Tibial artery (tissue), 4 donors: ENCODE results near the gene KRT77.
"Not testable (repeated sequence)": the region's sequence is repeated elsewhere in the genome, so short reads cannot be mapped to it uniquely, and the experiment has no call there.

ENCODE experiments used
- DNase-seq, 2 donors: peaks; one replicate each; pipeline ENCODE4 v3.0.0-alpha.2; 2019
- H3K27ac ChIP-seq, 2 donors: fragments of 200-600 bp; sonication (generic) in 1 of 2; 1 replicate in 1 of 2; 2 replicates in 1 of 2; pipeline ENCODE4 v1.5.1; 2018 to 2019; ENCODE audit warnings: mild to moderate bottlenecking in 1 of 2
- H3K27me3 ChIP-seq, 2 donors: fragments of 200-600 bp; sonication (generic) in 1 of 2; one replicate each; pipeline versions ENCODE4 v1.5.1 to v1.6.0; 2016 to 2019
- H3K36me3 ChIP-seq, 3 donors: fragments of 200-600 bp; sonication (generic) in 2 of 3; one replicate each; pipeline ENCODE4 v1.5.1; 2016 to 2019; ENCODE audit warnings: mild to moderate bottlenecking in 2 of 3
- H3K4me1 ChIP-seq, 4 donors: fragments of 200-600 bp; sonication (generic) in 2 of 4; 1 replicate in 3 of 4; 2 replicates in 1 of 4; pipeline ENCODE4 v1.5.1; 2016 to 2019
- H3K4me3 ChIP-seq, 2 donors: fragments of 200-600 bp; sonication (generic) in 1 of 2; 1 replicate in 1 of 2; 2 replicates in 1 of 2; pipeline ENCODE4 v1.5.1; 2018 to 2019; ENCODE audit warnings: mild to moderate bottlenecking in 2 of 2
- H3K9me3 ChIP-seq, 3 donors: fragments of 200-600 bp; sonication (generic) in 1 of 3; one replicate each; pipeline ENCODE4 v1.5.1; 2016 to 2019
- intact Hi-C: fragments of 100-400 bp; cut with DNase I; formaldehyde crosslinking; loops from one replicate; pipeline ENCODE4 v1.15.0; 2023; ENCODE audit warnings: low total_unique reads
- TF ChIP-seq, protein P1 (sequence below), 2 experiments: fragments of 200-600 bp in 1 of 2; fragments of 450-650 bp in 1 of 2; IDR thresholded peaks; one replicate each; pipeline ENCODE4 v1.5.1; 2017 to 2019; ENCODE audit warnings: antibody characterized with exemption in 2 of 2, mild to moderate bottlenecking in 1 of 2, moderate library complexity in 1 of 2

KRT77 gene

DNA sequence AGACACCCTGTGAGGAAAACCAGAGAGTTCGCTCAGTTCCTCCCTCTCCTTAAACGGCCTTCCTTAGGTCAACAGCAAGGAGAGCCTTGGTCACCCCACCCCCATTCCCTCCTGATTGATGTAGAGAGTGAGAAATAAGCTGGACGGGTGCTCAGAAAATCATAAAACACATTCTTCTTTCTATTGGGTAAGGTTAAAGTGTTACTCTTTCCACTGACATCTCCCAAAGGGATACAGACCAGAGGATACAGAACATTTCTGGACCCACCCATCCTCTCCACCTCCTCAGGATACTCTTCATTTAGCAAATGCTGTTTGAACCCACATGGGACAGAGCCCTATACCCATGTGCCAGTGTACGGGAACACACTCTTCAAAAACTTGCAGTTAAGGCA is 11.6 kb upstream of the KRT77 start:
- Histone ChIP-seq H3K9me3 (no peaks in the 10 kb centered on the region), H3K4me1 (peaks cover 0 to 10% (median 4%) of the 10 kb centered on the region in 4 donors), H3K27ac (no peak overlapping the region), H3K4me3 (no peak overlapping the region), H3K36me3 (no peaks in the 10 kb centered on the region), H3K27me3 (peaks cover 0 to 50% of the 10 kb centered on the region in 2 donors)
- intact Hi-C loops = no loop called here
- no peak for DNase-seq
- TF ChIP-seq, protein P1, sequence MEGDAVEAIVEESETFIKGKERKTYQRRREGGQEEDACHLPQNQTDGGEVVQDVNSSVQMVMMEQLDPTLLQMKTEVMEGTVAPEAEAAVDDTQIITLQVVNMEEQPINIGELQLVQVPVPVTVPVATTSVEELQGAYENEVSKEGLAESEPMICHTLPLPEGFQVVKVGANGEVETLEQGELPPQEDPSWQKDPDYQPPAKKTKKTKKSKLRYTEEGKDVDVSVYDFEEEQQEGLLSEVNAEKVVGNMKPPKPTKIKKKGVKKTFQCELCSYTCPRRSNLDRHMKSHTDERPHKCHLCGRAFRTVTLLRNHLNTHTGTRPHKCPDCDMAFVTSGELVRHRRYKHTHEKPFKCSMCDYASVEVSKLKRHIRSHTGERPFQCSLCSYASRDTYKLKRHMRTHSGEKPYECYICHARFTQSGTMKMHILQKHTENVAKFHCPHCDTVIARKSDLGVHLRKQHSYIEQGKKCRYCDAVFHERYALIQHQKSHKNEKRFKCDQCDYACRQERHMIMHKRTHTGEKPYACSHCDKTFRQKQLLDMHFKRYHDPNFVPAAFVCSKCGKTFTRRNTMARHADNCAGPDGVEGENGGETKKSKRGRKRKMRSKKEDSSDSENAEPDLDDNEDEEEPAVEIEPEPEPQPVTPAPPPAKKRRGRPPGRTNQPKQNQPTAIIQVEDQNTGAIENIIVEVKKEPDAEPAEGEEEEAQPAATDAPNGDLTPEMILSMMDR (IDR thresholded peaks at IDR 0.05) = no peak

DNA sequence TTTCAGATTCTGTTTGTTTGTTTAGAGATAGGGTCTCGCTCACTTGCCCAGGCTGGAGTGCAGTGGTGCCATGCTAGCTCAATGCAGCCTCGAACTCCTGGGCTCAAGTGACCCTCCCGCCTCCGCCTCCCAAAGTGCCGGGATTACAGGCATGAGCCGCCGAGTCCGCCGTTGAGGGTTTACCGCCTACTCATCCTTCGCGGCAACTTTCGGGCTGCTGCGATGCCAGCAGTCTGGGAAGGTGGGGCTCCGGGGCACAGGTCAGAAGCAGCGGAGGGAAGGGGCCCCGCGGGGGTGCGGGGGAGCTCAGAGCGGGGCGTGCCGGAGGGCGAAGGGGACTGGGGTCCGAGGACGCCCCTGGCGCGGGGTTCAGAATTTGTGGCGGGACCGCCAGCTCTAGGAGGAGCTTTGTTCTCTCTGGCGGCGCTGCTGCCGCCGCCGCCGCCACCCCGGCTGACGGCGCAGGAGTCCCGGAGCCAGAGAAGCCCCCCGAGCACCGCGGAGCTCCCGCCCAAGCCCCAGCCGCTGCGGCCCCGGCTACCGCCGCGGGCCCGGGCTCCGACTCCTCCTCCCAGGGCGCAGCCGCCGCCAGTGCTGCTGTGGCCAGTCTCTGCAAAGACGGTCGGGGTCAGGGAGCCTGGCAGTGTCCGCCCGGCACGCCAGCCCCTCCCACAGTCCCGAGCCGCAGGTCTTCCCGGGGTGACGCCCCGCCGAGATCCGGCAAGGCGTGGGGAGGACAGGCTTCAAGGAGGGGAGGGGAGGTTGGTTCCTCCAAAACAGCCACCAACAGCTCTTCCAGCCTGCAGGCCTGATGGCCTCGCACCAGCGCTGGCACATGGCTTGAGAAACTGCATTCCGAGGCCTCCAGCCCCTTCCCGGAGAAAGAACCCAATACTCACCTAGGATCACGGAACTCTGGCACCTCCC is 10.9 kb upstream of the KRT77 start:
- Histone ChIP-seq H3K4me1 (peaks cover 0 to 10% (median 4%) of the 10 kb centered on the region in 4 donors), H3K36me3 (no peaks in the 10 kb centered on the region), H3K27ac (no peak overlapping the region), H3K9me3 (no peaks in the 10 kb centered on the region), H3K4me3 (no peak overlapping the region), H3K27me3 (peaks cover 0 to 50% of the 10 kb centered on the region in 2 donors)
- intact Hi-C loops = no loop called here
- DNase-seq = no peak
- TF ChIP-seq, protein P1 (IDR thresholded peaks at IDR 0.05) = no peak

DNA sequence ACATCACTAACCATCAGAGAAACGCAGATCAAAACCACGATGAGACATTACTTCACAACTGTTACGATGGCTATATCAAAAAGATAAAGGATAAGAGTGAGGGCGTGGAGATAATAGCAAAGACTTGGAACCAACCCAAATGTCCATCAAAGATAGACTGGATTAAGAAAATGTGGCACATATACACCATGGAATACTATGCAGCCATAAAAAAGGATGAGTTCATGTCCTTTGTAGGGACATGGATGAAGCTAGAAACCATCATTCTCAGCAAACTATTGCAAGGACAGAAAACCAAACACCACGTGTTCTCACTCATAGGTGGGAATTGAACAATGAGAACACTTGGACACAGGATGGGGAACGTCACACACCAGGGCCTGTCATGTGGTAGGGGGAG is 8.8 kb upstream of the KRT77 start:
- H3K27ac ChIP-seq, intact Hi-C loops, H3K36me3 ChIP-seq, DNase-seq, H3K9me3 ChIP-seq, H3K4me3 ChIP-seq, H3K4me1 ChIP-seq: not testable (repeated sequence)
- H3K27me3 ChIP-seq = peaks cover 0 to 45% of the 10 kb centered on the region in 2 donors

DNA sequence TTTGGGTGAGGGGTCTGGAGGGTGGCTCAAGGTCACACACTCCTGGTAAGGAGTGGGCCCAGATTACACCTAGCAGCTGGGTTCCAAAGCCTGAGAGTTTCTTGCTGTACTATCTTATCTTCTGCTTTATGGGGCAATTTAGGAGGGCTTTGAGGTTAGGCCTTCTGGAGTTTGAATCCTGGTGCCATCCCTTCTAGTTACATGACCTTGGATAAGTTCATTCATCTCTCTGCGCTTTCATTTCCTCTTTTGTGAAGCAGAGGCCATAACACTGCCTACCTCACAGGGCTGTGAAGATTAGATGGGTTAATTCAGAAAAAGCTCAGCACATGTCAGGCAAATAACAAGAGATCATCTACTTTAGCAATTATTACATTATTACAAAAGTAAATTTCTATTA is 7.4 kb upstream of the KRT77 start:
- H3K4me3 ChIP-seq = no peak overlapping the region
- peaks cover 0 to 10% (median 4%) of the 10 kb centered on the region in 4 donors for H3K4me1 ChIP-seq
- intact Hi-C loops = no loop called here
- H3K27ac ChIP-seq = no peak overlapping the region
- H3K9me3 ChIP-seq = no peaks in the 10 kb centered on the region
- TF ChIP-seq, protein P1 (IDR thresholded peaks at IDR 0.05) = no peak
- DNase-seq = no peak
- peaks cover 0 to 42% of the 10 kb centered on the region in 2 donors for H3K27me3 ChIP-seq
- no peaks in the 10 kb centered on the region for H3K36me3 ChIP-seq

DNA sequence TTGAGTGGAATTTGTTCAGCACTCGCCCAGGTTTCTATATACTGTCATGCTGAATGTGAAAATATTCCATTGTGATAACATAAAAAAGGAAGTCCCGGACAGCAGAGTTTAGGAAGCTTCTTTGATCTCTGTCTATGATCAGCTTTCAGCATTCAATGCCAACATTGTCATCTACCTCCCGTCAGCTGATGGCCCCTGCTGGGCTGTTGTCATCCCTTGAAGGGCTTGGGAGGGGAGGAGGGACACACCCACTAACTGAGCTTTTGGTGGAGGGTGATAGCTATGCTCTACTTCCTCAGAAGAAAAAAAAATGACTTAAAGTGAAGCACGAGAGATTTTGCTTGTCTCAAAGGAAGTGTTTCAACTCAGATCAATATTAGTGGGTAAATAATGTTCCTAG is 4.7 kb upstream of the KRT77 start:
- Histone ChIP-seq H3K27ac (no peak overlapping the region), H3K27me3 (peaks cover 0 to 20% of the 10 kb centered on the region in 2 donors), H3K9me3 (no peaks in the 10 kb centered on the region), H3K4me3 (no peak overlapping the region), H3K36me3 (no peaks in the 10 kb centered on the region), H3K4me1 (no peaks in the 10 kb centered on the region)
- intact Hi-C loops = no loop called here
- DNase-seq = no peak
- TF ChIP-seq, protein P1 (IDR thresholded peaks at IDR 0.05) = no peak

DNA sequence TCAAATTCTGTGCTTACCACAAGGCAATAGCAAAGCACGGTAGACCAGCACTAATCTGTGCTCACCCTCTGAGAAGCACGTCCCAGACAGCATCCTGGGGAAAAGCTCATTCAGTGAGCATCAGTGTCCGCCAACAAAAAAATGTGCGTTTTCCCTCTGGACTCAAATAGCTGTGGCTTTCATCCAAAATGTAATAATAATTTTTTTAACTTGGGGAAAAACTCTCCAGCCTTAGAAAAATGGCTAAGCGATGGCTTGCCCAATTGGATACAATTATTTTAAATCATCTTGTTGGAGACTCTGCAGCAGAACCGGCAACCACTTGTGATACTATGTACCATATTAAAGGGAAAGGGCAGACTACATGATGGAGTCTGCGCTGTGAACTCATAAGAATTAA is 1.1 kb upstream of the KRT77 start:
- TF ChIP-seq, protein P1 (IDR thresholded peaks at IDR 0.05) = no peak
- Histone ChIP-seq H3K4me3 (no peak overlapping the region), H3K27ac (no peak overlapping the region), H3K27me3 (peaks cover 0 to 39% of the 10 kb centered on the region in 2 donors), H3K36me3 (no peaks in the 10 kb centered on the region), H3K9me3 (no peaks in the 10 kb centered on the region), H3K4me1 (no peaks in the 10 kb centered on the region)
- intact Hi-C loops = no loop called here
- no peak for DNase-seq
